Measurements from ENCODE around the gene TAS2R19. TPM values are rescaled to one million over a fixed set of nuclear protein-coding genes. Genes with fewer than 3 reads are reported as not detected.

Gene TAS2R19
- total and polyA plus RNA-seq, 7 donors = 0.08 to 0.86 (median 0.34) TPM

DNA sequence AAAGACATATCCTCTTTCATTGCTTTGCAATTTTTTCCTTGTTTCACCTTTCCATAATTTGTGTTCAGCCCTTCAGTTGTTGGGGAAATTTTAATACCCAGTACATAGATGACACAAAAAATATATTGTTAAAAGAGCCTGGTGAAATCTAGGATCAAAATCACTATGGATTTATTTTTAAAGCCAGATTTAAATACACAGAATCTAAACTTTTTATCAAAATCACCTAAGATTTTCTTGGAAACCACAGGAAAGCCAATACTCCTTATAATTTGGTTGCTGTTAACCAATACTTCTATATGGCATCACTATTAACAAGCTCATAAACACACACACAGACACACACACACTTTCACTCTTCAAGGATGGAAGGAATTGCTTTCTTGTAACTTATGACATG, 24.2 kb downstream of the TAS2R19 start, which contains the start of gene TAS2R20:
TAS2R20 (minus strand) TSS at position 101 of the 400 bp plus-strand sequence. CDS start 429 bp downstream, outside the sequence.
- DNase-seq = no peak
- H3K36me3 ChIP-seq (ENCODE audit: insufficient read depth in 1 of 2, low read depth in 1 of 2) = peaks cover 0 to 6% of the 10 kb centered on the region in 2 donors
- no peak within 1 kb of the TSS for H3K4me3 ChIP-seq
- TF ChIP-seq, protein P1, sequence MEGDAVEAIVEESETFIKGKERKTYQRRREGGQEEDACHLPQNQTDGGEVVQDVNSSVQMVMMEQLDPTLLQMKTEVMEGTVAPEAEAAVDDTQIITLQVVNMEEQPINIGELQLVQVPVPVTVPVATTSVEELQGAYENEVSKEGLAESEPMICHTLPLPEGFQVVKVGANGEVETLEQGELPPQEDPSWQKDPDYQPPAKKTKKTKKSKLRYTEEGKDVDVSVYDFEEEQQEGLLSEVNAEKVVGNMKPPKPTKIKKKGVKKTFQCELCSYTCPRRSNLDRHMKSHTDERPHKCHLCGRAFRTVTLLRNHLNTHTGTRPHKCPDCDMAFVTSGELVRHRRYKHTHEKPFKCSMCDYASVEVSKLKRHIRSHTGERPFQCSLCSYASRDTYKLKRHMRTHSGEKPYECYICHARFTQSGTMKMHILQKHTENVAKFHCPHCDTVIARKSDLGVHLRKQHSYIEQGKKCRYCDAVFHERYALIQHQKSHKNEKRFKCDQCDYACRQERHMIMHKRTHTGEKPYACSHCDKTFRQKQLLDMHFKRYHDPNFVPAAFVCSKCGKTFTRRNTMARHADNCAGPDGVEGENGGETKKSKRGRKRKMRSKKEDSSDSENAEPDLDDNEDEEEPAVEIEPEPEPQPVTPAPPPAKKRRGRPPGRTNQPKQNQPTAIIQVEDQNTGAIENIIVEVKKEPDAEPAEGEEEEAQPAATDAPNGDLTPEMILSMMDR (IDR thresholded peaks at IDR 0.05) = no peak
- ATAC-seq = no peak
- intact Hi-C loops (cut with DNase I) = no loop called here
- peaks cover 4% of the 10 kb centered on the region for H3K4me1 ChIP-seq
- H3K27me3 ChIP-seq (ENCODE audit: insufficient read depth in 3 of 3, low read length in 2 of 3) = no peaks in the 10 kb centered on the region
- H3K27ac ChIP-seq = no peak within 1 kb of the TSS
- H3K9me3 ChIP-seq = no peaks in the 10 kb centered on the region

DNA sequence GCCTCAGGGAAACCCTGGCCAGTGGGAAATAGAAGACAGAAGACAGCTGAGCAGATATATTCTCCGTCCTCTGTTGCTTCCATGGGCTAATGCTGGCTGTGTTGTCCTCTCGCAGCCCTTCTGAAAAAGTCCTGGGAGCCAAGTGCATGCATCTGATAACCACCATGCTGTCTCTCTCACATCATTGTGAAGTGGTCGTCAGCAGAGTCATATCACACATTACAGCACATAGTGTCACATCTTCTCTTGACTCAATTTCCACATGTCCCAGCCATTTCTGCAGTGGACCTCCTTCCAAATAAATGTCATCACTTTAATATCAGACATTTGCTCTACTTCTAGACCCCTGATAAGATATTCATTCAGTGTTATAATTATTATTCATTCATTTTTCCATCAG, 28.1 kb downstream of the TAS2R19 start:
- intact Hi-C loops (cut with DNase I) = no loop called here

DNA sequence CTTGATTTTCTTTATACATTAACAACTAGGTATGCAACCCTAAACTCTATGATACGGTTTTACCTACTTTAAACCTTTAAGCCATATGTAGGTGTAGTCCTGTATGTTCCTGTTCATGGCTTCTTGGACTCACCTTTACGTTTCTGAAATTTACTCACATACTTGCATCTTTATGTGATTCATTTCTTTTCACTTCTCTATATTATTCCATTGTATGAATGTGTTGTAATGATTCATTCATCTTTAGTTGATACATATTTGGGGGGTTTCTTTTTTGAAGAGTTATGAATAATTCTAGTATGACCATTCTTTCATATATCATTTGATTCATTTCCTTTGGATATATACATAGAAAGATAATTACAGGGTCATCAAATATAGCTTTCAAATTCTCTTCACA, 33.3 kb downstream of the TAS2R19 start:
- Histone ChIP-seq H3K27me3 (ENCODE audit: insufficient read depth in 3 of 3, low read length in 2 of 3) (no peaks in the 10 kb centered on the region), H3K27ac (no peak overlapping the region), H3K9me3 (peaks cover 9% of the 10 kb centered on the region), H3K4me3 (no peak overlapping the region), H3K4me1 (no peaks in the 10 kb centered on the region), H3K36me3 (ENCODE audit: insufficient read depth in 1 of 2, low read depth in 1 of 2) (peaks cover 0 to 3% of the 10 kb centered on the region in 2 donors)
- ATAC-seq (no peak), DNase-seq (no peak)
- WGBS, 3 donors = 97 to 100% (median 100%) methylated on average over 2 of the region's 2 CpGs
- intact Hi-C loops (cut with DNase I) = no loop called here
- TF ChIP-seq, protein P1 (IDR thresholded peaks at IDR 0.05) = no peak

More for the DNA sequence above, 28.1 kb downstream of the TAS2R19 start:
- Histone ChIP-seq H3K4me3 (no peak overlapping the region), H3K9me3 (peaks cover 9% of the 10 kb centered on the region), H3K36me3 (ENCODE audit: insufficient read depth in 1 of 2, low read depth in 1 of 2) (peaks cover 0 to 6% of the 10 kb centered on the region in 2 donors), H3K4me1 (peaks cover 4% of the 10 kb centered on the region), H3K27me3 (ENCODE audit: insufficient read depth in 3 of 3, low read length in 2 of 3) (no peaks in the 10 kb centered on the region), H3K27ac (no peak overlapping the region)
- DNase-seq (no peak), ATAC-seq (no peak)
- TF ChIP-seq, protein P1 (IDR thresholded peaks at IDR 0.05) = no peak
- 93 to 95% (median 93%) methylated on average over 3 of the region's 3 CpGs for WGBS, 3 donors

DNA sequence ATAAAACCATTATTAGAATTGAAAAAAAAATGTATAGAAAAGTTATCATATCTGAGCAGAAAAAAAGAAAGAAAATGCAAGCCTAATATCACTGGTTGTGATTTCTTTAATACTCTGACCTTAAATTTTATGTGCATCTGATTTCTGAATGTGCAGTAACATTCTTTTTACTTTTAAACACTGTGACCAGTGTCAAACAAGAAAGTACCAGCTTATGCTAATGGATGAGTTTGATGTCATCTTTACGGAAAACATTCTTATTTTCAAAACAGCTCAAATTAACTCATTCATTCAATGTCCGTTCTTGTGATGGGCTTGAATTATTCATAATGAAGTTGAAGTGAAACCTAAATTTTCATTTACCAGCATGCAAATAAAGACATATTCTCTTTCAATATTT, 35.6 kb downstream of the TAS2R19 start, which contains the start of gene TAS2R50:
TAS2R50 (minus strand) TSS at position 101 of the 400 bp plus-strand sequence; CDS start at position 49, 52 bp downstream.
- Histone ChIP-seq H3K9me3 (peaks cover 9% of the 10 kb centered on the region), H3K4me1 (no peaks in the 10 kb centered on the region), H3K27ac (no peak within 1 kb of the TSS), H3K36me3 (ENCODE audit: insufficient read depth in 1 of 2, low read depth in 1 of 2) (no peaks in the 10 kb centered on the region), H3K4me3 (no peak within 1 kb of the TSS), H3K27me3 (ENCODE audit: insufficient read depth in 3 of 3, low read length in 2 of 3) (no peaks in the 10 kb centered on the region)
- intact Hi-C loops (cut with DNase I) = no loop called here
- ATAC-seq (no peak), DNase-seq (no peak)
- TF ChIP-seq, protein P1 (IDR thresholded peaks at IDR 0.05) = no peak
- 43 to 70% (median 49%) methylated on average over 2 of the region's 2 CpGs for WGBS, 3 donors

DNA sequence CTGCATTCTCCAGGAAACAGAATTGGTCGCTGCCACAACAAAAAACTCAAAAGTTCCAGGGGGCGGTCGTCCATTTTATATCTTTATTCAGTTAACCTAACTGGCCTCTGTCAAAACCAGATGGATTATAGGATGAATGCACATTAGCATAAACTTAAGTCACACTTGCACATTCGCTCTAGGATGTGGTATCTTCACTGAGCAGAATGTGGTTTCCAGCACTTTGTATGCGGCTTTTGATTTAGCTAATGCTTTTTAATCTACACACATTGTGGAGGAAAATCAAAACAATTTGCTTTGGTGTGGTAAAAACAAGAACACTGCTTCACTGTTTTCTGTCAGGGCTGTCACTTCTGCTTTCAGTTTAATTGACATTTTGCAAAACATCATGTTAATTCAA, 40.2 kb downstream of the TAS2R19 start:
- H3K27me3 ChIP-seq (ENCODE audit: insufficient read depth in 3 of 3, low read length in 2 of 3) = no peaks in the 10 kb centered on the region
- no peaks in the 10 kb centered on the region for H3K9me3 ChIP-seq
- ATAC-seq = no peak
- no peaks in the 10 kb centered on the region for H3K36me3 ChIP-seq (ENCODE audit: insufficient read depth in 1 of 2, low read depth in 1 of 2)
- H3K4me3 ChIP-seq = no peak overlapping the region
- no peaks in the 10 kb centered on the region for H3K4me1 ChIP-seq
- TF ChIP-seq, protein P1 (IDR thresholded peaks at IDR 0.05) = no peak
- 90 to 98% (median 93%) methylated on average over 5 of the region's 5 CpGs for WGBS, 3 donors
- no peak for DNase-seq
- H3K27ac ChIP-seq = no peak overlapping the region
- intact Hi-C loops (cut with DNase I) = no loop called here

Data from psoas muscle (tissue), 8 donors.